ENCODE measurements around the gene LCORL. TPM values are rescaled to one million over a fixed set of nuclear protein-coding genes. Genes with fewer than 3 reads are reported as not detected.

LCORL gene
- total and polyA plus RNA-seq, 2 donors (not counting 3 experiments of a cell fraction or from before 2014, with no cell fraction given): 2.8 to 23.9 TPM

DNA sequence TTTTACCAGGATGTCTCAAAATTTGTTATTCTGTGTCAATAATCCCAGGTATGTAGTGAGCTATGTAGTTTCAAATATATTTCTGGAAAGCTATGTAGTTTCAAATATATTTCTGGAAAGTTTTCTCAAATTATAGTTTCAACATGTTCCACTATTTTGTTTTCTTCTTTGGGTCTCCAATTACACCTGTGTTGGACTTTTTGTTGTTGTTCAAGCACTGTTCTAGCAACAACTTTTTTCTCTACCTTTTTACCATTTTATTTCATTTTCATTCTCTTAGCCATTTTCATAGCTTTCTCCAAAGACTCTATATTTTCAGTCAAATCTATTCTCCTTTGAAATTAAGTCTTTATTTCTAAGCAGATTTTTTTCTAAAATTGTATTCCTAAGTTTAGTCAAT is 88.4 kb downstream of the LCORL start:
- H3K79me2 ChIP-seq (ENCODE audit: control insufficient read depth, insufficient read depth, low read length): no peaks in the 10 kb centered on the region
- POLR2A ChIA-PET: no interaction called here
- no peak overlapping the region for H3K4me2 ChIP-seq (ENCODE audit: insufficient read depth, low read length)
- no peaks in the 10 kb centered on the region for H4K20me1 ChIP-seq (replicated peaks; ENCODE audit: control insufficient read depth, extremely low read depth, insufficient read depth, low read length)
- no peak for DNase-seq (ENCODE audit: low read depth, low spot score)
- no peaks in the 10 kb centered on the region for H3K9me1 ChIP-seq (replicated peaks; ENCODE audit: control insufficient read depth, extremely low read depth, insufficient read depth, low read length)
- TF ChIP-seq GATA2 (IDR thresholded peaks at IDR 0.05; ENCODE audit: insufficient read depth, insufficient read length, low read depth, low read length) (no peak), JUN (IDR thresholded peaks at IDR 0.05; ENCODE audit: borderline replicate concordance, insufficient read depth, insufficient read length, low read depth) (no peak), EZH2 (IDR thresholded peaks at IDR 0.05; ENCODE audit: borderline replicate concordance, low read depth, low read length, severe bottlenecking) (no peak), POLR2A (IDR thresholded peaks at IDR 0.05; ENCODE audit: low read depth, low read length) (no peak), FOS (IDR thresholded peaks at IDR 0.05; ENCODE audit: borderline replicate concordance, insufficient read depth, low read length) (no peak), MYC (IDR thresholded peaks at IDR 0.05; ENCODE audit: low read depth, low read length) (no peak), POLR2AphosphoS5 (IDR thresholded peaks at IDR 0.05; ENCODE audit: insufficient read depth, low read depth, low read length) (no peak)
- TF ChIP-seq, protein P1, sequence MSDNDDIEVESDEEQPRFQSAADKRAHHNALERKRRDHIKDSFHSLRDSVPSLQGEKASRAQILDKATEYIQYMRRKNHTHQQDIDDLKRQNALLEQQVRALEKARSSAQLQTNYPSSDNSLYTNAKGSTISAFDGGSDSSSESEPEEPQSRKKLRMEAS (IDR thresholded peaks at IDR 0.05; ENCODE audit: insufficient read depth, insufficient read length): no peak
- TF ChIP-seq, protein P2, sequence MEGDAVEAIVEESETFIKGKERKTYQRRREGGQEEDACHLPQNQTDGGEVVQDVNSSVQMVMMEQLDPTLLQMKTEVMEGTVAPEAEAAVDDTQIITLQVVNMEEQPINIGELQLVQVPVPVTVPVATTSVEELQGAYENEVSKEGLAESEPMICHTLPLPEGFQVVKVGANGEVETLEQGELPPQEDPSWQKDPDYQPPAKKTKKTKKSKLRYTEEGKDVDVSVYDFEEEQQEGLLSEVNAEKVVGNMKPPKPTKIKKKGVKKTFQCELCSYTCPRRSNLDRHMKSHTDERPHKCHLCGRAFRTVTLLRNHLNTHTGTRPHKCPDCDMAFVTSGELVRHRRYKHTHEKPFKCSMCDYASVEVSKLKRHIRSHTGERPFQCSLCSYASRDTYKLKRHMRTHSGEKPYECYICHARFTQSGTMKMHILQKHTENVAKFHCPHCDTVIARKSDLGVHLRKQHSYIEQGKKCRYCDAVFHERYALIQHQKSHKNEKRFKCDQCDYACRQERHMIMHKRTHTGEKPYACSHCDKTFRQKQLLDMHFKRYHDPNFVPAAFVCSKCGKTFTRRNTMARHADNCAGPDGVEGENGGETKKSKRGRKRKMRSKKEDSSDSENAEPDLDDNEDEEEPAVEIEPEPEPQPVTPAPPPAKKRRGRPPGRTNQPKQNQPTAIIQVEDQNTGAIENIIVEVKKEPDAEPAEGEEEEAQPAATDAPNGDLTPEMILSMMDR (IDR thresholded peaks at IDR 0.05; ENCODE audit: extremely low read depth in 1 of 2, insufficient read depth in 1 of 2, low read depth in 1 of 2, low read length in 2 of 2): no peak
- H3K27ac ChIP-seq (ENCODE audit: insufficient read depth, low read depth, low read length): no peak overlapping the region
- BruUV-seq (replicated peaks): no TSS peak
- H3K4me3 ChIP-seq (replicated peaks in 1 of 3; ENCODE audit: insufficient read depth in 1 of 3, low read depth in 1 of 3, low read length in 3 of 3): no peak overlapping the region
- no peaks in the 10 kb centered on the region for H3K4me1 ChIP-seq (ENCODE audit: control insufficient read depth, extremely low read depth, insufficient read depth, low read length)
- CTCF ChIA-PET: interaction anchor here (0.9 kb wide), 1 partner anchor 116 kb away, joined by 3 read pairs; no protein-coding TSS in a partner anchor
- no peaks in the 10 kb centered on the region for H3K36me3 ChIP-seq (ENCODE audit: control insufficient read depth in 2 of 2, extremely low read depth in 1 of 2, insufficient read depth in 2 of 2, low read length in 2 of 2)
- no peaks in the 10 kb centered on the region for H3K9me3 ChIP-seq (replicated peaks; ENCODE audit: control insufficient read depth, insufficient read depth, low read length)
- intact Hi-C loops (cut with micrococcal nuclease) (no loop called here), dilution Hi-C loops (cut with MboI; ENCODE audit: extremely low pct_ligation_motif_present, low sequenced_read_pairs) (no loop called here)
- H3K27me3 ChIP-seq (ENCODE audit: control insufficient read depth in 2 of 2, insufficient read depth in 2 of 2, low read length in 2 of 2): no peaks in the 10 kb centered on the region
- H3K9ac ChIP-seq (replicated peaks; ENCODE audit: extremely low read depth, insufficient read depth, low read length): no peak overlapping the region
- H2AFZ ChIP-seq (ENCODE audit: low read depth, low read length): no peak overlapping the region
- FAIRE-seq: no peak

Measured in endothelial cell of umbilical vein (primary cell).